PFSK-1 (cell line): ENCODE results near the gene MTG2.

Experiments
- SIN3A ChIP-seq: IDR thresholded peaks from 2 replicates; pipeline ENCODE4 v1.6.1; 2012; ENCODE audit warnings: mild to moderate bottlenecking, low read length, moderate library complexity, borderline replicate concordance; ENCODE audit not compliant: insufficient read depth
- TAF1 ChIP-seq: IDR thresholded peaks from 2 replicates; pipeline ENCODE4 v1.6.1; 2012; ENCODE audit warnings: low read length, control low read depth, borderline replicate concordance; ENCODE audit not compliant: insufficient read depth
- TF ChIP-seq, protein P1 (sequence below), 2 experiments: IDR thresholded peaks; 2 replicates each; pipeline versions ENCODE4 v1.6.1 to v1.8.0; 2011 to 2012; ENCODE audit warnings: low read depth in 2 of 2, low read length in 2 of 2, control low read depth in 1 of 2, inconsistent platforms in 1 of 2, mild to moderate bottlenecking in 1 of 2, moderate library complexity in 1 of 2; ENCODE audit not compliant: insufficient read depth in 1 of 2

- no peak for TF ChIP-seq TAF1
- TF ChIP-seq, protein P1, sequence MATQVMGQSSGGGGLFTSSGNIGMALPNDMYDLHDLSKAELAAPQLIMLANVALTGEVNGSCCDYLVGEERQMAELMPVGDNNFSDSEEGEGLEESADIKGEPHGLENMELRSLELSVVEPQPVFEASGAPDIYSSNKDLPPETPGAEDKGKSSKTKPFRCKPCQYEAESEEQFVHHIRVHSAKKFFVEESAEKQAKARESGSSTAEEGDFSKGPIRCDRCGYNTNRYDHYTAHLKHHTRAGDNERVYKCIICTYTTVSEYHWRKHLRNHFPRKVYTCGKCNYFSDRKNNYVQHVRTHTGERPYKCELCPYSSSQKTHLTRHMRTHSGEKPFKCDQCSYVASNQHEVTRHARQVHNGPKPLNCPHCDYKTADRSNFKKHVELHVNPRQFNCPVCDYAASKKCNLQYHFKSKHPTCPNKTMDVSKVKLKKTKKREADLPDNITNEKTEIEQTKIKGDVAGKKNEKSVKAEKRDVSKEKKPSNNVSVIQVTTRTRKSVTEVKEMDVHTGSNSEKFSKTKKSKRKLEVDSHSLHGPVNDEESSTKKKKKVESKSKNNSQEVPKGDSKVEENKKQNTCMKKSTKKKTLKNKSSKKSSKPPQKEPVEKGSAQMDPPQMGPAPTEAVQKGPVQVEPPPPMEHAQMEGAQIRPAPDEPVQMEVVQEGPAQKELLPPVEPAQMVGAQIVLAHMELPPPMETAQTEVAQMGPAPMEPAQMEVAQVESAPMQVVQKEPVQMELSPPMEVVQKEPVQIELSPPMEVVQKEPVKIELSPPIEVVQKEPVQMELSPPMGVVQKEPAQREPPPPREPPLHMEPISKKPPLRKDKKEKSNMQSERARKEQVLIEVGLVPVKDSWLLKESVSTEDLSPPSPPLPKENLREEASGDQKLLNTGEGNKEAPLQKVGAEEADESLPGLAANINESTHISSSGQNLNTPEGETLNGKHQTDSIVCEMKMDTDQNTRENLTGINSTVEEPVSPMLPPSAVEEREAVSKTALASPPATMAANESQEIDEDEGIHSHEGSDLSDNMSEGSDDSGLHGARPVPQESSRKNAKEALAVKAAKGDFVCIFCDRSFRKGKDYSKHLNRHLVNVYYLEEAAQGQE (IDR thresholded peaks at IDR 0.05; ENCODE audit: insufficient read depth in 1 of 2, low read depth in 2 of 2, low read length in 2 of 2), result no peak
- no peak for TF ChIP-seq SIN3A
Observed at GRCh38 chr20:62175711-62176110, 7.1 kb upstream of the MTG2 start.
